Adrenal gland (tissue), 5 donors: ENCODE measurements around the gene EED.

Experiments
- CTCF ChIP-seq, 6 experiments: fragments of 450-650 bp in 4 of 6; fragments of 200-600 bp in 2 of 6; sonication (generic) in 1 of 6; IDR thresholded peaks; 1 replicate in 5 of 6; 2 replicates in 1 of 6; pipeline versions ENCODE4 v1.5.1 to v1.8.0; 2016 to 2021; ENCODE audit warnings: antibody characterized with exemption in 6 of 6, mild to moderate bottlenecking in 2 of 6, moderate library complexity in 1 of 6
- POLR2A ChIP-seq, 2 donors: fragments of 450-650 bp; IDR thresholded peaks; one replicate each; pipeline ENCODE4 v1.6.1; 2017; ENCODE audit warnings: antibody characterized with exemption in 2 of 2, mild to moderate bottlenecking in 2 of 2, moderate library complexity in 1 of 2
- donor health status: DM: no; HTN: no; CAD: no.

DNA sequence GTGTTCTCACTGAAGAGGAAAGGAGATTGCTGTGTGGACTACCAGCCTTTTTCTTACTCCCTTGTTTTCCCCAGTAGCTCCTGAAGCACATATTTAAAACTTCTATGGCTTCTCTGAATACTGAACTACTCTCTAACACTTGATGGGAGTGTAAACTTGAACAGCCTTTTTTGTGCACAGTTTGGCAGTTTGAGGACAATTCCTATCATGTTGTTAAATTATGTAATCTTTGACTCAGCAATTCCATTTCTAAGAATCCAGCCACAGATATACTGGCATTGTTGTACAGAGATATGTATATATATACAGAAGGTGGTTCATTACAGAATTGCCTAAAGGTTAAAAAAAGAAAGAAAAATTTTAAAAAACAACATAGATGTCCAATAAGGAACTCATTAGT, 47.1 kb upstream of the EED start:
- no peak for TF ChIP-seq CTCF (IDR thresholded peaks at IDR 0.05)
- TF ChIP-seq POLR2A (IDR thresholded peaks at IDR 0.05): no peak
